Esophagus muscularis mucosa (tissue), 3 donors: ENCODE results near the gene PIWIL4.

Experiments
- POLR2AphosphoS5 ChIP-seq, 2 donors: sonication (generic); formaldehyde crosslinking; IDR thresholded peaks; one replicate each; pipeline ENCODE4 v1.6.1; 2017; ENCODE audit warnings: antibody characterized with exemption in 2 of 2
- TF ChIP-seq, protein P1 (sequence below), 3 experiments: fragments of 200-600 bp in 2 of 3; fragments of 450-650 bp in 1 of 3; sonication (generic) in 2 of 3; IDR thresholded peaks; one replicate each; pipeline ENCODE4 v1.5.1; 2017 to 2019; ENCODE audit warnings: antibody characterized with exemption in 3 of 3, mild to moderate bottlenecking in 2 of 3, moderate library complexity in 1 of 3

DNA sequence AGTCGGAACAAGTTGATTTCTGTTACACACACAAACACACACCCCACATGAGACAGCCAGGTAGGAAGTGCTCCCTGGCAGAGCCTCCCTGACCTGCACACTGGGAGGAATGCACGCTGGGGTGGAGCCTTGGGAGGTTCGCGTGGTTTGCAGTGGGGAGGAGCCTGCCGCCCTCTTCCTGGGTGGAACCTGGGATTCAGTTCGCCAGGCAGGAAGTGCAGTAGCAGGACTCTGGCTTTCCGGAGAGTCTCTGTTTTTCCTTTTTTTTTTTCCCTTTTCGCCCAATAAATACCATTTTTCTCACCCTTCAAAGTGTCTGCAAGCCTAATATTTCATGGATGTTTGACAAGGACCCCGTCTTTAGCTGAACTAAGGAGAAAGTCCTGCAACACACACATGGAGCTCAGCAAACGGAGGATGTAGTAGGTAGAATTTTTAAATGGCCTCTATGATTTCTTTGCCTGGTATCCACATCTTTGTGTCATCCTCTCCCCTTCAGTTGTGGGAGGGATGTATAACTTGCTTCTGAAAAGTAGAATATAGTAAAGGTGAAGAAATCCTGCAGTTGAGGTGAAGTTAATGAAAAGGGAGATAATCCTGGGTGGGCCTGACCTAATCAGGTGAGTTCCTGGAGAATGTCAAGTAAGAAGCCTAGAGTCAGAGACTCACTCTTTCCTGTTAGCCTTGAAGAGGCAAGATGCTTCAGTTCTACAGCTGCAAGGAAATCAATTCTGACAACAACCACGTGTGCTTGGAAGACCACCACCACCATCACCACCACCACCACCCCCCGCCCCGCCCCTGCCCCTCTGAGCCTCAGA, 72.9 kb downstream of the PIWIL4 start:
- TF ChIP-seq, protein P1, sequence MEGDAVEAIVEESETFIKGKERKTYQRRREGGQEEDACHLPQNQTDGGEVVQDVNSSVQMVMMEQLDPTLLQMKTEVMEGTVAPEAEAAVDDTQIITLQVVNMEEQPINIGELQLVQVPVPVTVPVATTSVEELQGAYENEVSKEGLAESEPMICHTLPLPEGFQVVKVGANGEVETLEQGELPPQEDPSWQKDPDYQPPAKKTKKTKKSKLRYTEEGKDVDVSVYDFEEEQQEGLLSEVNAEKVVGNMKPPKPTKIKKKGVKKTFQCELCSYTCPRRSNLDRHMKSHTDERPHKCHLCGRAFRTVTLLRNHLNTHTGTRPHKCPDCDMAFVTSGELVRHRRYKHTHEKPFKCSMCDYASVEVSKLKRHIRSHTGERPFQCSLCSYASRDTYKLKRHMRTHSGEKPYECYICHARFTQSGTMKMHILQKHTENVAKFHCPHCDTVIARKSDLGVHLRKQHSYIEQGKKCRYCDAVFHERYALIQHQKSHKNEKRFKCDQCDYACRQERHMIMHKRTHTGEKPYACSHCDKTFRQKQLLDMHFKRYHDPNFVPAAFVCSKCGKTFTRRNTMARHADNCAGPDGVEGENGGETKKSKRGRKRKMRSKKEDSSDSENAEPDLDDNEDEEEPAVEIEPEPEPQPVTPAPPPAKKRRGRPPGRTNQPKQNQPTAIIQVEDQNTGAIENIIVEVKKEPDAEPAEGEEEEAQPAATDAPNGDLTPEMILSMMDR (IDR thresholded peaks at IDR 0.05), result no peak
- TF ChIP-seq POLR2AphosphoS5 (IDR thresholded peaks at IDR 0.05), result no peak
